Transverse colon (tissue), 4 donors: Measurements from ENCODE around the gene ABCC9.

Source experiments
- CTCF ChIP-seq, 5 experiments: fragments of 200-600 bp in 3 of 5; fragments of 450-650 bp in 2 of 5; sonication (generic) in 3 of 5; IDR thresholded peaks; 1 replicate in 2 of 5; 2 replicates in 3 of 5; pipeline ENCODE4 v1.5.1; 2016 to 2017; ENCODE audit warnings: antibody characterized with exemption in 5 of 5, inconsistent platforms in 3 of 5, mild to moderate bottlenecking in 2 of 5, moderate library complexity in 1 of 5
- EP300 ChIP-seq: sonication (generic); formaldehyde crosslinking; IDR thresholded peaks from one replicate; pipeline ENCODE4 v1.6.1; 2017; ENCODE audit warnings: antibody characterized with exemption, low read depth
- POLR2AphosphoS5 ChIP-seq, 3 donors: sonication (generic); formaldehyde crosslinking; IDR thresholded peaks; one replicate each; pipeline ENCODE4 v1.6.1; 2016; ENCODE audit warnings: antibody characterized with exemption in 3 of 3

- TF ChIP-seq CTCF (IDR thresholded peaks at IDR 0.05) (no peak), POLR2AphosphoS5 (IDR thresholded peaks at IDR 0.05) (no peak), EP300 (no peak)
Observed at GRCh38 chr12:21918456-21918855, 22.8 kb downstream of the ABCC9 start.
